Stimulated activated memory B cell treated with anti-CD40 and anti-IgM and Interleukin-4, amounts not matched to agents 10 μg/mL and 1 μg/mL and 100 μg/mL, for 72 hours (primary cell): ENCODE measurements around the gene KXD1.
A peak's percentile ranks its signal among the peaks of the same experiment; 100 is the strongest.

Source experiments
- ATAC-seq: fragments of 150-1000 bp; cut with Tn5 transposase; 2 replicates; pipeline ENCODE4 v1.10.0; 2021
- H3K27ac Mint-ChIP-seq: one replicate; pipeline ENCODE4 v1.8.0; 2022; ENCODE audit warnings: mild to moderate bottlenecking, mixed read lengths
- H3K27me3 Mint-ChIP-seq: one replicate; pipeline ENCODE4 v1.8.0; 2022; ENCODE audit warnings: mixed read lengths
- H3K36me3 Mint-ChIP-seq: one replicate; pipeline ENCODE4 v1.8.0; 2022; ENCODE audit warnings: mixed read lengths
- H3K4me1 Mint-ChIP-seq: one replicate; pipeline ENCODE4 v1.8.0; 2022; ENCODE audit warnings: mixed read lengths
- H3K4me3 Mint-ChIP-seq: one replicate; pipeline ENCODE4 v1.8.0; 2022; ENCODE audit warnings: mild to moderate bottlenecking, moderate library complexity, mixed read lengths
- H3K9me3 Mint-ChIP-seq: one replicate; pipeline ENCODE4 v1.8.0; 2022; ENCODE audit warnings: mixed read lengths

Gene KXD1

GRCh38 chr19:18609717-18610051 lies 52.0 kb downstream of the KXD1 start:
- H3K27ac Mint-ChIP-seq: no peak overlapping the region
- H3K36me3 Mint-ChIP-seq: no peaks in the 10 kb centered on the region
- no peak for ATAC-seq
- no peaks in the 10 kb centered on the region for H3K9me3 Mint-ChIP-seq
- peaks cover 51% of the 10 kb centered on the region for H3K4me1 Mint-ChIP-seq
- H3K4me3 Mint-ChIP-seq: no peak overlapping the region
- peaks cover 90% of the 10 kb centered on the region for H3K27me3 Mint-ChIP-seq

DNA sequence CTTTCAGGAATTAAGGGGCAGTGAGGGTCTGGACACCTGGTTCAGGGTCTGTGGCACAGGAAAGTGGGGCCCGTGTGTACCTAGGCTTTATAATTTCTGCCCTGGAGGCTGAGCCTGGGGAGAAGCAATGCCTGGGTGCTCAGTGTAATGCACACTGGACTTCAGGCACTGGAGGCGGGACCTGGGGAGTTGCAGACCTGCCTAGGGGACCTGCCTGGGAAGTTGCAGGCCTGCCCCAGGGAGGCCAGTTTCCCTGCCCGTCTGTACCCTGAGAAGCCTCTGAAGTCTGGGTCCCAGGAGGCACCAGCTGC lies 52.5 kb downstream of the KXD1 start:
- Mint-ChIP-seq H3K36me3 (no peaks in the 10 kb centered on the region), H3K4me1 (peaks cover 46% of the 10 kb centered on the region), H3K27ac (no peak overlapping the region), H3K27me3 (peaks cover 90% of the 10 kb centered on the region), H3K4me3 (no peak overlapping the region), H3K9me3 (no peaks in the 10 kb centered on the region)
- ATAC-seq: no peak

- Mint-ChIP-seq H3K9me3 (no peaks in the 10 kb centered on the region), H3K27me3 (peaks cover 90% of the 10 kb centered on the region), H3K27ac (no peak overlapping the region), H3K36me3 (no peaks in the 10 kb centered on the region), H3K4me3 (peak overlapping the region; percentile 51), H3K4me1 (peaks cover 42% of the 10 kb centered on the region)
- no peak for ATAC-seq
These were observed 53.1 kb downstream of the KXD1 start for GRCh38 chr19:18610556-18611326.

GRCh38 chr19:18611327-18612050 lies 53.8 kb downstream of the KXD1 start:
- peak; percentile 21 for ATAC-seq
- peak overlapping the region; percentile 57 for H3K4me3 Mint-ChIP-seq
- no peak overlapping the region for H3K27ac Mint-ChIP-seq

DNA sequence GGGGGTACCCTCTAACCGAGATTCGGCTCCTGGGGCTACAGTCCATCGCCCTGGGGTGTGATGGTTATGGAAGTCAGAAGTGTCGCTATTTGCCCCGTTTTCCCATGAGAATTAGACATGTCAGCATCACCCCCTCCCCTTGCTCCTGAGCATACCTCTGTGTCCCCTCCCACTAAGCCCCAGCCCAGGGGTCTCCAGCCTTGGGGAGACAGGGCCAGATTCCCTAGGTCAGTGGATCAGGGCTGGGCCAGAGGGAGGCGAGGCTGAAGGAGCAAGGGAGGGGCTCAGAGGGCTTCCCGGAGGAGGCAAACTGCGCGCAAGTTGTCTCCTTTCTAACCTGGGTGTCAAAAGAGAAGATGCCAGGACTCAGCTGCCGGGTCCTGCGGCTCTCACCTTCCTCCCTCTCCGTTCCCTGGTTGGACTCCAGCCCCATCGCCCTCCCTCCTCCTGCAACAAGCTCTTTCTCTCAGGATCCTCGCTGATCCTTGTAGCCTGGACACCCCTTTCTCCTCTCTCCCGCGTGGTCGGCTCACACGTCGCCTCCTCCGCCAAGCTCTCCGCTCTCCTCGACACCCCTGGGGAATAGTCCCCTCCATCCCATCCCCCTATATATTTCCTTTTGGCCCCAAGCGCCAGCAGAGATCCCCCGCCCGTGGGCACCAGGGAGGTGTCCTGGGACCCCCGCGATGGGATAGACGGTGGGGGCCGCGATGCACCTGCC lies 54.5 kb downstream of the KXD1 start:
- Mint-ChIP-seq H3K27me3 (peaks cover 100% of the 10 kb centered on the region), H3K9me3 (no peaks in the 10 kb centered on the region), H3K27ac (no peak overlapping the region), H3K4me3 (peak overlapping the region; percentile 57), H3K4me1 (peaks cover 38% of the 10 kb centered on the region), H3K36me3 (no peaks in the 10 kb centered on the region)
- no peak for ATAC-seq

More at GRCh38 chr19:18611327-18612050, 53.8 kb downstream of the KXD1 start:
- H3K4me1 Mint-ChIP-seq: peaks cover 42% of the 10 kb centered on the region
- H3K27me3 Mint-ChIP-seq: peaks cover 97% of the 10 kb centered on the region
- no peaks in the 10 kb centered on the region for H3K9me3 Mint-ChIP-seq
- no peaks in the 10 kb centered on the region for H3K36me3 Mint-ChIP-seq

GRCh38 chr19:18612772-18613588 lies 55.3 kb downstream of the KXD1 start, which contains the start of gene TMEM59L:
Gene TMEM59L, plus strand, starts transcription at chr19:18612870. Its CDS starts 89 bp downstream, at chr19:18612959.
- Mint-ChIP-seq H3K36me3 (no peaks in the 10 kb centered on the region), H3K9me3 (no peaks in the 10 kb centered on the region), H3K27ac (no peak within 1 kb of the TSS), H3K4me3 (peak within 1 kb of the TSS; percentile 60), H3K4me1 (peaks cover 30% of the 10 kb centered on the region), H3K27me3 (peaks cover 100% of the 10 kb centered on the region)
- ATAC-seq: peak; percentile 47

DNA sequence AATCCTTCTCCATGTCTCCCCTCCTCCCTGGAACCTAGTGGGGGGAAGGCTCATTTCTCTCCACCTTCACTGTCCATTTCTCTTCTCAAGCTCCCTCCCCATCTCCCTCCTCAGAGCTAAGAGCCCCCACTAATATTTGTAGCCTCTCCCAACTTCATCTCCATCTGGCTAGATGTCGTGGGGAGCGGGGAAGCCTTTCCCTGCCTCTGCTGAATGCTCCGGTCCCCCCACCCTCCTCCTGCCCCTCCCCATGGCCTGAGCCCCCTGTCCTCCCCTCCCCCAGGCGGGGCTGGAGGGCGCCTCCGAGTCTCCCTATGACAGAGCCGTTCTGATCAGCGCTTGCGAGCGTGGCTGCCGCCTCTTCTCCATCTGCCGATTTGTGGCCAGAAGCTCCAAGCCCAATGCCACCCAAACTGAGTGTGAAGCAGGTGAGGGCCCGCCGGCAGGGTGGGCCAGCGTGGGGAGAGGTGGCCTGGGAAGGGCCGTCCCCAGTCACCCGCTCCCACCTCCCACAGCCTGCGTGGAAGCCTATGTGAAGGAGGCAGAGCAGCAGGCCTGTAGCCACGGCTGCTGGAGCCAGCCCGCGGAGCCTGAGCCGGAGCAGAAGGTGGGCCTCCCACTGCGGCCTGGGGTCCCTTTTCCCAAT lies 56.0 kb downstream of the KXD1 start:
- no peaks in the 10 kb centered on the region for H3K9me3 Mint-ChIP-seq
- peaks cover 96% of the 10 kb centered on the region for H3K27me3 Mint-ChIP-seq
- H3K27ac Mint-ChIP-seq: no peak overlapping the region
- peak; percentile 28 for ATAC-seq
- peaks cover 29% of the 10 kb centered on the region for H3K4me1 Mint-ChIP-seq
- H3K36me3 Mint-ChIP-seq: no peaks in the 10 kb centered on the region
- peak overlapping the region; percentile 60 for H3K4me3 Mint-ChIP-seq

GRCh38 chr19:18616023-18616422 lies 58.4 kb downstream of the KXD1 start:
- Mint-ChIP-seq H3K36me3 (no peaks in the 10 kb centered on the region), H3K27ac (no peak overlapping the region), H3K4me1 (peaks cover 26% of the 10 kb centered on the region), H3K4me3 (no peak overlapping the region), H3K9me3 (no peaks in the 10 kb centered on the region), H3K27me3 (peaks cover 82% of the 10 kb centered on the region)
- ATAC-seq: no peak

- no peak for ATAC-seq
- no peaks in the 10 kb centered on the region for H3K9me3 Mint-ChIP-seq
- peaks cover 15% of the 10 kb centered on the region for H3K4me1 Mint-ChIP-seq
- H3K4me3 Mint-ChIP-seq: no peak overlapping the region
- peaks cover 67% of the 10 kb centered on the region for H3K27me3 Mint-ChIP-seq
- no peaks in the 10 kb centered on the region for H3K36me3 Mint-ChIP-seq
- H3K27ac Mint-ChIP-seq: no peak overlapping the region
These were observed 59.9 kb downstream of the KXD1 start for GRCh38 chr19:18617562-18617961.

DNA sequence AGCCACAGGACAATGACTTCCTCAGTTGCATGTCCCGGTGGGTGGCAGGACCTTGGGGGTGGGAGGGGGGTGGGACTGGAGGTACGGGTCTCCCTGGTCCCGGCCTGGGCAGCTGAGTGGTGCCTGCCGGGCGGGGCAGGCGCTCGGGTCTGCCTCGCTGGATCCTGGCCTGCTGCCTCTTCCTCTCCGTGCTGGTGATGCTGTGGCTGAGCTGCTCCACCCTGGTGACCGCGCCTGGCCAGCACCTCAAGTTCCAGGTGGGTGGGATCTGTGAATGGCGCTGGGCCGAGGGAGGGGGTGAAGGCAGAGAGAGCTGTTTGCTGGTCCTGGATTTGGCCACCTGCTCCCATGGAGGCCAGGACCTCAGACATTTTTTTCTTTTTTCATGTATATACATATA lies 60.6 kb downstream of the KXD1 start:
- peaks cover 61% of the 10 kb centered on the region for H3K27me3 Mint-ChIP-seq

More for the DNA sequence above, 60.6 kb downstream of the KXD1 start:
- no peak overlapping the region for H3K27ac Mint-ChIP-seq
- peaks cover 11% of the 10 kb centered on the region for H3K4me1 Mint-ChIP-seq
- ATAC-seq: no peak
- no peaks in the 10 kb centered on the region for H3K9me3 Mint-ChIP-seq
- no peaks in the 10 kb centered on the region for H3K36me3 Mint-ChIP-seq
- H3K4me3 Mint-ChIP-seq: no peak overlapping the region
